Cerebellar nuclear complex (tissue), 1 donor: Measurements from ENCODE around the gene PPP2R2C.
A peak's percentile ranks its signal among the peaks of the same experiment; 100 is the strongest.

ENCODE experiments used
- DNase-seq, 2 experiments: peaks; one replicate each; lab custom pipeline; 2025; lab: John Stamatoyannopoulos, UW

The PPP2R2C gene

DNA sequence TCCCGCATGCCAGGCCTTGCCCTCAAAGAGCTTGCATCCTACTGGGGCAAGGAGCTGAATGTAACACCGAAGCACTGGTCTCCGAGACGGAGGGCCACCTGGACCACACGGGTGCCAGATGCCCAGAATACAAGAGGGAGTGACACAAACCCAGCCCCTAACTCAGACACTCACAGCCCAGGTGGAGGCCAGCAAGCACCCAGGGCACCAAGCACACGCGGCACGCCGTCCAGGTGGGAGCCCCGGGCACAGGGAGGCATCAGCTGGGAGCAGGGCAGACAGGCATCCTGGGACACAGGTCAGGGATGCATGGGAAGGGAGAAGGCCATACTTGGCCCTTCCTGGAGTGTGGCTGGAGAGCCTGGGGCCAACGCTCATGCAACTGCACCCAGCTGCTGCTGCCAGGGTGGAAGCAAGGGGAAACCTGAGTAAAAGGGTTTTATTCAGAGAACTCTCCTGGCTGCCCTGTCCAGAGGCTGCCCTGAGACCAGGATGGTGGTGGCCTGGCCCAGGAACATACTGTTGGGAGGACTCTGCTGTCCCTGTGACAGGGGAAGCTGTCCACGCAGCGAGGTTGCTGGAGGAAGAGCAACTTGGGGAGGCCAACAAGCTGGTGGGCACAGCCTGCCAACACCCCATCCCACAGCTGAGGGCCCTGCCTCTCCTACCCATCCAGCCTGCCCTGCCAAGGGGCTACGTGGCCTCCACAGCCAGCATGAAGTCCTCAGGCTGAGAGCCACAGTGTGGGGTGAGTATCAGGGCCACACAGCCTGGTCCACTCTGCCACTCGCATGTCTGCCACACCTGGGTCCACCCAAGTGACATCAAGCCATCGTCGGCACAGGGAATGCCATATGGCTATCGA, 22.2 kb upstream of the PPP2R2C start:
- DNase-seq: no peak

DNA sequence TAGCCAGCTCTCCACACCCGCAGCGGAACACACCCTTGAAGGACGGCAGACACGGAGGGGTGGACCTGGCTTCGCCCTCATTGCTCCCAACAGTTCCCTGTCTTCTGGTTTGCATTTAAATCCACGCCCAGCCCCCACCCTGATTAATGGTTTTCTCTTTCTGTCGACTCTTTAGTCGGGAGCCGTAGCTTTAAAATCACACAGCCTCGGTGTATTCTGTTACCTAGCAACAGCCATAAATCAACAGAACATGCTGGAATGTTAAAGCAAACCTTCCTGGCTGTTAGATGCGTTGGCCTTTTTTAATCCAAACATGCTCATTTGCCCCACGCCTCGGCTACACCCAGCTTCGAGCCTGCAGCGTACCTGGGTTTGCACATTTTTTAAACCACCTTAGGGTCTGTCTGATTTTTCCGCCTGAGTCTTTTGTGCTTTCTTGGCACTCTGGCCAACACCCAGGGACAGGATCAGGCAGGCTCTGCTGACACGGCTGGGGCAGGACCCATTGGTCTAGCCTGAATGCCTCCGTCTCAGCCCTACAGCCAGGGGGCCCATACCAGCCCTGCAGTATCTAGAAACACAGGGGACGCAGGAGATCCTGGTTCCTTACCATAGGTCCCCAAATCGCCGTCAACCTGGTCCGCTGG, 21.4 kb upstream of the PPP2R2C start:
- no peak for DNase-seq

DNA sequence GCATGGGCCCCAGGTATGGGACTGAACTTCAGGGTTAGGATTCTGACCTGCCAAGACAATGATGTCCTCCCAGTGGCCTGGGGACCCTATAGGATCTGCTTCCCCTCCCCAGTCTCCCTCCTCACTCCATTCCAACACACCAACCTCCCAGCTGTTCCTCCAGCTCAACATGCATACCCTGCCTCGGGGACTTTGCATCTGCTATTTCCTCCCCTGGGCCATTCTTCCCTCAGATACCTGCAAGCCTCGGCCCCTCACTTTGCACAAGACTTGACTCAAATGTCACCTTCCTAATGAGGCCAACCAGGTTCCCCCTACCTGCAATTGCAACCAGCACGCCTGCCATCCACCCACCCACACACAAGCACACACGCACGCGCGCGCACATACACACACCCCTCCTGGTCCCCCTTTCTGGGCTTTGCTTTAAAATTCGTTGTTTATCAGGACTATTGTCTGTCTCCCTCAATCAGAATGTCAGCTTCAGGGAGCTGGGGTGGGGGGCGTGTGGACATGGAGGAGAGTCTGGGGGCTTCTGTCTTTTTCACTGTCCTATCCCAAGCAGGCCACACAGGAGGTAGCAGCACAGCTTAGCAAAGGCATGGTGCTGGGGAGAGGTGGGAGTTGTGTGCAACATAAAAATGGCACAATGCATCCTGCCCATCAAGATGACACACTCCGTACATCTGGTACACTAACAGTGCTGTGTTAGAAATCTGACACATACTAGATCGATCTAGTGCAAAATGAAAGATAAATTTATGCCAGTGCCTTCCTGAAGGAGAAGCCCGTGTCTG, 20.6 kb upstream of the PPP2R2C start:
- DNase-seq: no peak

DNA sequence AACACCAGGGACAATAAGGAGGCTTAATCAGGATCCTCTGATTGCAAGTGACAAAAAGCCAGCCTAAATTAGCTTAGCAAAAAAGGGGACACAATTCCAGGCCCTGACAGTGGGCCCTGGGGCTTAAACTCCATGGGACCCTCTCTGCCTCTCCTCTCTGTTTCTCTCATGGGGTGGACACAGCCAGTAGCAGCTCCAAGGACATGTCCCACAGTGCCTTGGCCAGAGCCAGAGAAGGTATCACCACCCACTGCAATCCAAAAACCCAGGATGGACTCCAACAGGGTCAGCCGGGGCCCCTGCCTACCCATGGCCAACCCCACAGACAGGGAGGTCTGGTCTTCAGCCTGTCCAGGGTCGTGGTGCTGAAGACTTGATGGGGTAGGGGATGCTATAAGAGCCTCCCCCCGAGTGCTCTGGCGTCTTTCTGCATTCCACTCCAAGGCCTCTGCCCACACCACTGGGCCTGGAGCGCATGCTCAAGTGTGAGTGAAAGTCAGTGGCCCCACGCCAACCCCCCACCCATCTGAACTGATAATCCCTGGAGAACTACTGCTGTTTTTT, 19.7 kb upstream of the PPP2R2C start:
- DNase-seq: no peak

DNA sequence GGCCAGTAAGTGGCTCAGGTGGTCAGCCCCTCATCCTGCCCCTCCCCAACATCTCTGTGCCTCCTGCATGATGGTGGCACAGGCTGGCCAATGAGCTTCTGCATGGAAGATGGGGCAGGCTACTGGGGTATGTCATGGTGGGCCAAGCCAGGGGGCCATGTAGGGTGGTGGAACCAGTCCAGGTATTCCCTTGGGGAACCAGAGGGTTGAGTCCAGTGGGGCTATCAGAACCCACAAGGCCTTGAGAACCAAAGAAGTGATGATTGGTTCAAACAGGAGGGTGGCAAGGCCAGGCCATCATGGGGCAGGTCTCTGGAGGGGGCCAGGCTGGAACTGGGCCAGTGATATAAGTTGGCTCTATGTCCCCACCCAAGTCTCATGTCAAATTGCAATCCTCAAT, 18.8 kb upstream of the PPP2R2C start:
- no peak for DNase-seq

DNA sequence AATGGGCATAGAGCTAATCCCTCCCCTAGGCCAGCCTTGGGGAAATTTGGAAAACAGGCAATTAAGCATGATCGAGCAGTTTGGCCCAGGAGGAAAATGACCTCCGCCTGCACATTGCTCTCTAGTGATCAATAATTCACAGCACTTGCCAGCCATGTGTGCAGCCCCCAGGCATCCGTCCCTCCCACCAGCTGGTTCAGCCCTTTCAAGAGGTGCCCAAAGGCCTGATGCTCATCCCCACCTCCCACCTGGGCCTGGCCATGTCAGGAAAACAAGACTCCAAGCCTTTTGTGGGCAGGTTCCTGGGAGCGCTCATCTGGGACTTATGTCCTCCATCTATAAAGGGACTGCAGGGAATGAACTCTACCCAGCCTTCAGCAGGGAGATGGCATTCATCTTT, 17.5 kb upstream of the PPP2R2C start:
- DNase-seq: no peak

DNA sequence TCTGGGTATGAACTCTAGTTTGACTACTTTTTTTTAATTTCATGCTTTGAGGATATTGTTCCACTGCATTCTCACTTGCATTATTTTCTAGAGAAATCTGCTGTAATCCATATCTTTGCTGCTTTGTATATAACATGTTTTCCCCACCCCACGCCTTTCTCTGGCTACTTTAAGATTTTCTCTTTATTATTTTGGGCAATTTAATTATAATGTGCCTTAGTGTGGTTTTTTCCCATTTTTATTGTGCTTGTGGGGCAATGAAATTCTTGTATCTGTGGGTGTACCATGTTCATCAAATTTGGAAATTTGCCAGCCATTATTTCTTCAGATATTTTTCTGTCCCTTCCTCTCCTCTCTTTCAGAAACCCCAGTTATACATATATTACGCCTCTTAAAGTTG, 15.1 kb upstream of the PPP2R2C start:
- DNase-seq: no peak

DNA sequence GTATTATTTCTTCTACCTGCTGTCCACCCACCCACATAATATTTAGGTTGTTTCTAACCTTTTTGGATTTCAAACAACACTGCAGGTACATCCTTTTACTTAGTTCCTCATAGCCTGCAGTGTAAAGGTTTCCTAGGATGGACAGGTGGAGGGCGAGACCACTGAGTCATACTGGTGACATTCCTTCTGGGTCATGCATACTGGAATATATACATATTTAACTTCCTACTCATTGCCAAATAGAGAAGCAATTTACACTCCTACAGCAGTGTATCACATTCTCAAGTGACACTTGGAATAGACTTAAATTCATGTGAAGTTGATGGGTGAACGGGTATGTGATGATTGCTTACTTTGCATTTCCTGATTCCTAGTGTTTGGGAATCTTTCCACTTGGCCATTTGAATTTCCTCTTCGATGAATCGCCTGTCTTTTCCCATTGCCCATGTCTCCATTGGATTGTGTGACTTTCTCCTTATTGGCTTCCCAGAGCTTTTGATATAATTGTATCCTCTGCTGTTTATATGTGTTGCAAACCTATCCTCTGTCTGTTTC, 8.2 kb upstream of the PPP2R2C start:
- no peak for DNase-seq

DNA sequence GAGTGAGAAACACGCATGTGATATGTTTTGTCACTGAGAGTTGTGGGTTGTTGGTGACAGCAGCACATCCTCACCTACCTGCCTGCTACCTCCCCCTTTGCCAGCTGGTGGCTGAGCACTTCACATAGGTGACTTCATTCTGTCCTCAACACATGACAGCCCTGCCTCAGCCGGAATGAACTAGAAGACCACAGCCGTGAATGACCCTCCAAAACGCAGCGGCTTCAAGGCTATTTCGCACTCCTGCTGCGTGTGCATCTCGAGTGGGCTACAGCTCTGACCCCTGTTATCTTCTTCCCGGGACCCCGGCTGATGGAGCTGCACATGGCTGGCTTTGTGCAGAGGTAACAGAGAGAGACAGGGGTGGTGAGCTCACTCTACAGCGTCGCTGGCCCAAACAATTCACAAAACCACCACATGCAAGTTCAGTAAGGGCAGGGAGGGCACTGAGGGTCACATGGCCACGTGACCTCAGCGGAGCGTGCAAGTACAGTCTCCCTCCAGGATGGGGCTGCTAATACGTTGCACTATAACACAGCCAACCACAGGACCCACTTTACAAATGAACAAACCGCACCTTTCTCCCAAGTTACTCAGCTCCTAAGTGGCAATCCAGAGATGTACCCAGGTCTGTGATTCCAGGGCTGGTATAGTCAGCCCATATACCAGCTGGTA, 6.3 kb upstream of the PPP2R2C start:
- no peak for DNase-seq

DNA sequence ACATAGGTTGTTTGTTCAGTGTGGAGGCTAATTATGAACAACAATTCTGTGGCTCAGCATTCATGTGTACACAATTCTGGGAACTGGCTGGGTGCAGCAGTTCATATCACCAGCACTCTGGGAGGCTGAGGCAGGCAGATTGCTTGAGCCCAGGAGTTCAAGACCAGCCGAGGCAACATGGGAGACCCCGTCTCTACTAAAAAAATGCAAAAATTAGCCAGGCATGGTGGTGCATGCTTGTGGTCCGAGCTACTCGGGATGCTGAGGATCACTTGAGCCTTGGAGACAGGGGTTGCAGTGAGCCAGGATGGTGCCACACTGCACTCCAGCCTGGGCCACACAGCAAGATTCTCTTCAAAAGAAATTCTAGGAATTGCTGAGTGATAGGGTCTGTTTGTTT, 4.5 kb upstream of the PPP2R2C start:
- DNase-seq: no peak

DNA sequence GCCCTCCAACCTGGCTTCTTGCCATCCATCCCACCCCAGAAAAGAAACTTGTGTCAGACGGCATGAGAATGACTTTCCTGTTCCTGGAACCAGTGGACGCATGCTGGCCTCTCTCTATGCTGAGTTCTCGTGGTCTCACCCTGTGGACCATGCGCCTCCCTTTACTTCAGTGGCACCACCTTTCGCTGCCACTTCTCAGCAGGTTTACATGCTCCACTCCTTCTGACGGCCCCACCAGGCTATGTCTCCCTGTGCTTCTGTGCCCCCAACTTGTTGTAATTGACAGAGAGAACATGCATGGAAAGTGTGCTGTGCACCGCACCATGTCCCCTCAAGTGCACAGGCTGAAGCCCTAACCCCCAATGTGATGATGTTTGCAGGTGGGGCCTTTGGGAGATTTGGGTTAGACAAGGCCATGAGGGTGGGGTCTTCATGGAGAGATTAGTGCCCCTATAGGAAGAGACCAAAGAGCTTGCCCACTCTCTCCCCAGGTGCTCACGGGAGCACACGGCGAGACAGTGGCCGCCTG, 3.1 kb upstream of the PPP2R2C start:
- DNase-seq: no peak

DNA sequence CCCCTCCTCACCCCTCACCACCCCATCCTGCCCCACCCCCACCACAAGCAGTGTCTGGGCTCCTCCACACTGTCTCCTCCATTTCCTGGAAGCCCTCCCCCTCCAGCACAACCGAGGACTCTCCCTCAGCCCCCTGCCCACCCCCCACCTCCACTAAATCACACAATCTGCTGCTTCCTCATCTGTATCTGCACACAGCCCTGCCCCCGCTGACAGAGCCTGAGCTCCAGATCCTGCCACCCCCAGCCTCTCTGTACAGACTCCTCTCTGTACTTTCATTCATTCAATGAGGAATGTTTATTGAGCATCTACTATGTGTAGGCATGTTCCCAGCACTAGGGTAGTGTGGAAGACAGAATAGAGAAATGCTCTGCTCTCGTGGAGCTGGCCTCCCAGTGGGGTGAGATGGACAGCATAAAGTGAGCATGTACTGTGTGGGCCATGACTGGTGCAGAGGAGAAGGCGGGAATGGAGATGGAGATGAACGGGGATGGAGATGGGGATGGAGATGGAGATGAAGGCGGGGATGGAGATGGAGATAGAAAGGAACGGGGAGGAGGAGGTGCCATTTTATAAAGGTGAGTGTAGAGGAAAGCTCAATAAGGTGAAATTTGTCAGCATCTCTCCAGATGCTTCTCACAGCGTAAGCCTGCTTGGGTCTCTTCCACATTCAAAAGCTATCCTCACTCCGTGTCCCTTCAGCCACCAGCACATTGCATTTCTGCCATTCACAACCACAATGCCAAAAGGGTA, 2.5 kb upstream of the PPP2R2C start:
- no peak for DNase-seq

DNA sequence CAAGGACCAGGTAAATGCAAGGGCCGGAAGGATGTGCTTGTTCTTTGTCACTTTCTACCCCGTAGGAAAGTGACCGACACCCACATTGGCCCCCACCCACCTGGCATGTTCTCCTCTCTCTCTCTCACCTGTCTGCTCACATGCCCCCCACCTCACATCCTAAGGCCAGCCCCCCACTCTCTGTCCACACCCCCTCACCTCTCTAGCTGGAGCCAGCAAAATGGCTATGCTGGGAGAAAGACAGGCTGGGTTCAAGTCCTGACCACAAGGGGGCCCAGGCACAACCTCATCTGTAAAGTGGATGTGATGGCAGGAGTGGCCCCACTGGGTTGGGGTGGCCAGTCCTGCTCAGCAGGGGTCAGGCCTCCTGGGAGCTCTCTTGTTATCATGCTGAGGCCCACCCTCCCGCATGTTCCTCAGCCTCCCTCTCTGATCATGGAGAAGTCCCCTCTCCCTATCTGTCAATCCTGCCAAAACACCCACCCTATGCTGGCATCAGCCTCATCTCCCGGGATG, 1.7 kb upstream of the PPP2R2C start:
- no peak for DNase-seq

DNA sequence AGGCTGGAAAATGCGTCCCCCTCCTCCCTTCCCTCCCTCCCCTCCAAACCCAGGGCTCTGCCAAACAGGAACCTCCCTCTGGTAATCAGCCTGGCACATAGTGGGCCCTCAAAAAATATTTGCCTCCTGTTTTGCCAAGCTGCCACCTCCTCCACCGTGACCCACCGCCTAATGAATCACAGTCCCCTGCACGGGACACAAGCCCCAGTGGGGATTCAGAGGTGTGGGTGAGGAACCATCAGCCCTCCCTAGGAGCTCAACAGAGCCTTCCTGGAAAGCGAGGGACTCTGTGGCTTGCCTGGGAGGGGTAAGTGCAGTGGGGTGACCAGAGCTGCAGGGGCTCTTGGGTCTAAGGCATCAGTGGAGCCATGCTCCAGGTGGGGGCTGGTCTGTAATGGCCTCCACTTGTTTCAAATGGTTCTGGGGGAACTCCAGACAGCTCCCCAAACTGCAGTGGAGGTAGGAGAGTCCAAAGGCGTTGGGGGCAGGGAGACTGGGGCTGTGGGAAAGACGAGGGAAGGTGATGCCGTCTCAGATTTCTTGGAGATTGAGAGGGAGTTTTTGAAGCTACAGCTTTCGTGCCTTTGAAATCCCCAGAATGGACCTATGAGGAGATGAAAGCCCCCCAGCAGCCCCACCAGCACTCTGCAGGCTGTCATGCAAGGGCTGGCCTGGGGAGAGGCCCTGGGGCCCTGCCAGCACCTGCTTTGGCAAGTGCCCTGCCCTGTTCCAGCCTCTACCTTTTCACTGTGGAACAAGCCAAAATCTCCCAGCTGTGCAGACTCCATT, 1.0 kb upstream of the PPP2R2C start:
- DNase-seq: no peak

DNA sequence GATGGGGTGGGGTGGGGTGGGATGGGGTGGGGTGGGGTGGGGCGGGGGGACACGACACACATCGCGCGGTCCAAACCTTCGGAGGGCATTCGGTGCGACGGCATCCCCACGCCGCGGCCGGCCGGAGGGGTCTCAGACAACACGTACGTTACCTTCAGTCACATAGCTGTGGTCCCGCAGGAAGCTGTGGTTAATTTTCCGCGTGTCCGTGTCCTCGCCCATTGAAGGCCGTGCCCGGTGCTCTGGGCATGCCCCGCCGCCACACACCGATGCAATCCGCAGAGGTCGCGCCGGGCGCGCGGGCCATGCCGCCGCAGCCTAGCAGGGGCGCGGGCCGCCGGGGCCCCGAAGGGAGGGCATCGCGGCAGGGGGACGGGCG, 417 bp downstream of the PPP2R2C start:
- DNase-seq: no peak

DNA sequence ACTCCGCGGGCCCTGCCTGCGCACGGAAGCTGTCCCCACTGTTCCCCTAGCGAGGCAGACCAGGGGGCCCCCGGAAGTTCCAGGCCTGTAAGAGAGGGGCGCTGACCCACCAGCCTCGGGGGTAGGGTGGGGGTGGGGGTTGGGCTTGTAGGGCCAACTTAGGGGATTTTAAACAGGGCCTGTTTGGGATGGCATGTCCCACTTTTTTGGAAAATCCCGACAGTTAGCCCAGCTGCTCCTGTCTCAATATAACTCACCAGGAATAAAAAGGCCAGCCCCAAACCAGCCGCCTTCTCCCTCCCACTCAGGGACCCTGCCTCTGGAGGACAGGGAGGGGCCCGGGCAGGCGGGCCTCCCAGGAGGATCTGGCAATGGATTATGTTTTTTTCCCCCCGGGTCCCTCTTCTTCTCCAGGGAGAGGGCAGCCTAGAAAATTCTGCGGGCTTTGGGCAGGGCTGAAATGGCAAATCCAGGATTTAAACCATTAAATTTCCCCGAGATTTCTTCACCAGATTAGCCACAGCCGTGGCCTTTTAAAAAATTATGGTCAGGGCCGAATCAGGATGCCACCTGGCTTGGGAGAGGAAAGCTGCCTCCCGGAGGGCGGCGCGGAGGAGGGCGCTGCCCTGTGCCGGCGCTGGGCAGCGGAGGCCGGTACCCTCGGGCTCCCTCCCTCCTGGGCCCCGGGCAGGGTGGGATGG, 957 bp downstream of the PPP2R2C start:
- DNase-seq: no peak

DNA sequence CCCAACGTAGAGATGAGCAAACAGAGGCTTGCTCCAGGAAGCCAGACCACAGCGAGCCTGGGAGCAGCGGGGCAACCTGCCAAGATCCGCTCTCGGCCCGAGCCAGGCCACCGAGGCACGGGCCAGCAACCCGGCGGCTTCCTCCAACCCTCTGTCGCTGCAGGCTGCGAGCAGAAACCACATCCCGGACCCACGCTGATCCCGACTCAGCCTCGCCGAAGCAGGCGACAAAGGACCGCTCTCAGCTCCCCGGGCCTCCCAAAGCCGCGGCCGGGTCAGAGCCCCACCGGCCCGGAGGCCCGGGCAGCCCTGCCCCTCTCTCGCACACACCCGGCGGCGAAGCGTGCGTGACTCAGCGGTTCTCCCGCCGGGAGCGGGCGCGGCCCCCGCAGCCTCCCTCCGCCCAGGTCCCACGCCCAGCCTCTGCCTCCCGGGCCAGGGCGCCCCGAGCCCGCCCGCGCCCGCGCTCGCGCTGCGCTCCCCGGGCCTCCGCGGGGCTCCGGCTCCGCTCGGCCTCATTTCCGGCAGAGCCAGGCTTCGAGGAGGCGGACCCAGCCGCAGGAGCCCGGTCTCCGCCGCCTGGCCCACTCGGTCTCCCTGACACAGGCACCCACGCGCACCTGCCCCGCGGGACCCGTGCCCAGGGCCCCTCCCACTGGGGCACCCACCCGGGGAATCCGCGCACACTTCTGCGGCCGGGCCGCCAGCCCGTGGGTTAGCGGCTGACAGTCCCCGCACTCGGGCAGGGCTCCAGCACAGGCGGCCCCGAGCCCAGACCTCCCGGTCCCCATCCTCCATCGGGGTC, 1.7 kb downstream of the PPP2R2C start:
- DNase-seq: peak in 1 of 2 experiments; percentile 40

DNA sequence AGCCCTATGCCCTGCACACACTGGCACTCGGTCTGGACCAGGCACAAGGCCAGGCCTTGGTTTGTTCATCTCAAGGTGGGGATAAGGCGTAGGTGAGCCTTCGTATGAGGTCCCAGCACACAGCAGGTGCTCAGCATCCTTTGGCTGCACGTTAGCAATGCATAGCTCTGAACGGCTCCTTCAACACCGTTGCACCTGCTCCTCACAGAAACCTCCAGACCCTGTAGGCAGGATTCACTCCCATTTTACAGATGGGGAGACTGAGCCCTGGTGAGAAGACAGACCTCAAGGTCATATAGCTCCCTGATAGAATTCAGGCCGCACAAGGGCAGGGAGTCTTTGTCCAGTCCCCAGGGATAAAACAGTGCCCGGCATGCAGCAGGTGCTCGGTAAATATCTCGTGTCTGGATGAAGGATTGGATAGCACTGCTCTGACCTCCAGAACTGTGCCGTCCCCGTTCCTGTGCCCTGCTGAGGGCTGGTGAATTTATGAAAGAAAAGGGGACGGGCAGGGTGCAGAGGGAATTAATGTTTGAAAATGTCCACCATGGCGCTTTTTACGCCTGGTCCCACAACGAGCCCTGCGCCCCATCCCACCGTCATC, 2.4 kb downstream of the PPP2R2C start:
- no peak for DNase-seq
